Fibroblast of the conjunctiva (primary cell): Measurements from ENCODE around the gene TNRC6A.
"Not testable (repeated sequence)": the region's sequence is repeated elsewhere in the genome, so short reads cannot be mapped to it uniquely, and the experiment has no call there.

Experiments
- DNase-seq: peaks from one replicate; pipeline ENCODE4 v3.0.0-alpha.2; 2010; ENCODE audit warnings: low read depth

The TNRC6A gene

GRCh38 chr16:24728011-24728410, 1.4 kb upstream of the TNRC6A start:
- no peak for DNase-seq

DNA sequence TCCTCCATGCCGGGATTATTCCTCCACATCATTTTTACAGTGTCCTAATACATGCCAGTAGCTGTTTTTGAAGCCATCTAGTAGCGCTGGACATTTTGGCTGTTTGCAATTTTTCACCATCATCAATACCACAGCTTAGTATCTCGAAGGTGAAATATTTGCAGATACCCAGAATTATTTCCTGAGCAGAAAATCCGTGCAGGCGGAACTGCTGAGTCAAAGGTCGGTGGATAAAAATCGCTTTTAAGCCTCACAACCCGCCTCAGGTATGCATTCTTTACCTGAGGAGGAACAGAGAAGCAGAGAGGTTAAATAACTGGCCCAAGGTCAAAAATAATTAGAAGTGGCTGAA, 584 bp upstream of the TNRC6A start:
- no peak for DNase-seq

DNA sequence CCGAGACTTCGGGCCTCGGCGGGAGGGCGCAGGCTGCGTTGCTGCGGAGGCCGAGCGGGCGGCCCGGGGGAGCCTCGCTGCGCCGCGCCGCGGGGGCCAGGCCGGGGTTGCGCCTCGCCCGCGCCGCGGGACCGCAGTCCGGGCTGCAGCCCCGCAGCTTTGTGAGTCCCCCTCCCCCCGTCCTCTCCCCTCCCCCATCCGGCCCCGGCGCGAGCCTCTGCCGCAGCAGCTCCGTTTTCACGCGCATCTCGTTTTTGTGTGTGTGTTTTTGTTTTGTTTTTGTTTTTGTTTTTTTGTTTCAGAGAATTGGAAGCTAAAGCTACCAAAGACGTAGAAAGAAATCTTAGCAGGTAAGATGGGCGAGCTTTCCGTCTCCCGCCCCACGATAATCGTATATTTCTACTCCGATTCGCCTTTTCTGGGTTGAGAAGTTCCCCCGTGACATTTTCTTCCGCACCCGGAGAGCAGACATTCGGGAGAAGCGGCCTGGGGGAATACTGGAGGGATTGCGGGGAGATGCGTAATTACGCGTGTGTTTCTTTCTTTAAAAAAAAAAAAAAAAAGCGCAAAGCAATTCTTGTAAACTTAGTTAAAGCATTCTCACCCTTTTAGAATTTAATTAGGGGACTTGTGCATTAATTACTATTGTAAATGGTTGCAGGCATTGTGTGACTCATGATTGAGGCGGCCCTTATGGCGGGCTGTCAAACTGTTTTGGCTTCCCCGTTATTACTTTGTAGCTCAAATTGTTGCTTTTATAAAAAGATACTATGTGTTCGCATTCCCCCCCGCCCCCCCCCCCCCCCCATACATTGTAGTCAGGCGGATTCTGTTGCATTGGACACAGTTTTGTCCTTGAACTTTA, 732 bp downstream of the TNRC6A start:
- DNase-seq = no peak

DNA sequence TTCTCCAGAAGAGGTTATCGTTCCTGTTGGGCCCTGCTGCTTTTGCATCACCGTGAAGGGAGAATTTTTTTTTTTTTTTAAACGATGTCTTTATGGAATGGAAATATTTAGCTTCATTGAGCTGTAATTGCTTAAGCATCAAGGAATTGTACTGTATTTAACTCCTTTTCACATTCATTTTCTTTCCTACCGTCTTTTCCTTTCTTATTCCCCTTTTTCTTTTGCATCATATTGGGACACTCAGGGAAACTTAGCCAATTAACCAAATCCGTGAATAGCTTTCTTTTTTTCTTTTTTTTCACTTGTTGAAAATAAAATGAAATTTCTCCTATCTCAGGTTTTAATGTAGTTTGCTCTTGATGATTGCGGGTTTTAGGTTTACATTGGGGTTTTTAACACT, 1.5 kb downstream of the TNRC6A start:
- no peak for DNase-seq

DNA sequence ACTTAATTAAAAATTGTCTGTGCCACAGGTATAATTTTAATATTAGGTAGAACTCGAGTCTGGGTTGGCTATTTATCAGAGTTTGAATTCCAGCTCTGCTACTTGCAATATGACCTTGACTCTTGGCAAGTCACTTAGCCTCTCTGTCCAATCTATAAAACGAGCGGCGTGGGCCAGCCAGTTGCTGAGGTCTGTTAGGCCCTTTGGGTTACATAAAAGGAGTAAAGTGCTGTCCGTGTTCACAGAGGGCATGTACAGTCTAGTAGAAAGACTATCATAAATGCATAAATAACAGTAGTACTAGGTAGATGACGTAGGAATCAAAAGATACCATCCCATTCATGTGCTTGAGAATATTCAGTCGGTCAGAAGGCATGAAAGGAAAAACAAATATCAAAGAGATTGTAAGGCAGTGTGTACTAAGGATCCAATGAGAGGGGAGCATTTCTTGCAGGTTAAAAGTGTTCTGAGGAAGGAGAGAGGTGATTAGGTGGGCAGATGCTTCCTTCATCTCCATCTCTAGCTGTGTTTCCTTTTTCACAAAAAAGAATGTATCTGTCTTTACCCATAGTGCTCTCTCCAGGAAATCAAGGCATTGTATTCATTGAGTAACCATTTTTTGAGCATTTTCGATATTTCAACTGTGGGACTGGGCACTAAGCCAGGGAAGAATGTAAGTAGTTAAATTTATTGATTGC, 2.4 kb downstream of the TNRC6A start:
- no peak for DNase-seq

GRCh38 chr16:24734382-24734781, 4.9 kb downstream of the TNRC6A start:
- no peak for DNase-seq

DNA sequence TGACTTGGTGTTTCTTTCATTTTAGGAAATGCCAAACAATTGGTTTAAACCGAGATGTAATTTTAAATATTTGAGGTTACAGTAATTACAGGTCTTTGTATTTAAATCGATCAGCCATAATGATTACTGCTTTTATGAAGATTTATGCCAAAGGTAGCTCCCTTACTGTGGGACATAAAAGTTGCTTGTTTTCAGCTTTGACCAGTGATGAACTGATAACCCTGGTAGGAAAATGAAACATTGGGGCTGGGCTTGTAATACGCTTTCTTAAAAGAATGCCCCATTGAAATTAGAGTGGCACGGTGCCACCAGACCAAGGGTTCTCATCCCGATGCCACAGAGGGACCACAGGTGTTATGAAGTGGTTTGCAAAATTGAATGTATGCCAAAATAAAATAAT, 7.3 kb downstream of the TNRC6A start:
- no peak for DNase-seq

- DNase-seq = peak; percentile 31
These were observed 8.0 kb downstream of the TNRC6A start for GRCh38 chr16:24737391-24737871.

- no peak for DNase-seq
These were observed 8.6 kb downstream of the TNRC6A start for GRCh38 chr16:24737916-24738594.

DNA sequence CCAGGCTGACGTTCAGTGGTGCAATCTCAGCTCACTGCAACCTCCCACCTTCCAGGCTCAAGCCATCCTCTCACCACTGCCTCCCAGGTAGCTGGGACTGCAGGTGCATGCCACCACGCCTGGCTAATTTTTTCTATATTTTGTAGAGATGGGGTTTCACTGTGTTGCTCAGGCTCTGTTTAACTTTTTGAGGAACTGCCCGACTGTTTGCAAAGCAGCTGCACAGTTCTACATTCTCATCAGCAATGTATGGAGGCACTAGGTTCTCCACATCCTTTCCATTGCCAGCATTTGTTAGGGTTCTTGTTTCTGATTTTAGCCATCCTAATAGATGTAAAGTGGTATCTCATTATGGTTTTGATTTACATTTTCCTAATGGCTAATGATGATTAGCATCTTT, 9.4 kb downstream of the TNRC6A start:
- DNase-seq = no peak

DNA sequence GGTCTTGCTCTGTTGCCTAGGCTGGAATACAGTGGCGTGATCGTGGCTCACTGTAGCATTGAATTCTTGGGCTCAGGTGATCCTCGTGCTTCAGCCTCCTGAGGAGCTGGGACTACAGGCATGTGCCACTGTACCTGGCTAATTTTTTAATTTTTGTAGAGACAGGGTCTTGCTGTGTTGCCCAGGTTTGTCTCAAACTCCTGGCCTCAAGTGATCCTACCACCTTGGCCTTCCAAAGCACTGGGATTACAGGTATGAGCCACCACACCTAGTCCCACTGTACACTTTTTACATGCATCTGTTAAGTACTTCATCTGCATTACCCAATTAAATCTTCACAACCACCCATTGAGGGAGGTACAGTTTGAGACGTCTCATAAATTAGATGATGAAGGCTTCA, 12.4 kb downstream of the TNRC6A start:
- DNase-seq = no peak

- DNase-seq = not testable (repeated sequence)
These were observed 13.2 kb downstream of the TNRC6A start for GRCh38 chr16:24742610-24743009.

- DNase-seq = no peak
These were observed 15.9 kb downstream of the TNRC6A start for GRCh38 chr16:24745391-24745790.

DNA sequence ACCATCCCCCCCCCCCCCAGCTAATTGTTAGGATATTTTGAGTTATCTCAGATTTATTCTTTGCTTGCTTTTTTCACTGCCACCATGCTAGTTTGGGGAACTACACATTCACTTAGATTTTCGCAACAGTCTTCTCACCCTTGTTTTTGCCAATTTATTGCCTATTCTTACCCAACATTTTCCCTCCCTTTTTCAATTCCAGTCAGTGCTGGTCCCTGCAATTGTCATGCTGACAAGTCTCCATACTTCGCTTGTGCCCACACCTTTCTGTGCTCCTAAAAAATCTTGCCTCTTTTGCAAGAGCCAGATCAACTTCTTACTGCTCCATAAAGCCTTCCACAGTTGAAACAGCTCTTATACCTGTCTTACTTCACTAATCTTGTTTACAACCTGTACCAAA, 16.3 kb downstream of the TNRC6A start:
- no peak for DNase-seq

DNA sequence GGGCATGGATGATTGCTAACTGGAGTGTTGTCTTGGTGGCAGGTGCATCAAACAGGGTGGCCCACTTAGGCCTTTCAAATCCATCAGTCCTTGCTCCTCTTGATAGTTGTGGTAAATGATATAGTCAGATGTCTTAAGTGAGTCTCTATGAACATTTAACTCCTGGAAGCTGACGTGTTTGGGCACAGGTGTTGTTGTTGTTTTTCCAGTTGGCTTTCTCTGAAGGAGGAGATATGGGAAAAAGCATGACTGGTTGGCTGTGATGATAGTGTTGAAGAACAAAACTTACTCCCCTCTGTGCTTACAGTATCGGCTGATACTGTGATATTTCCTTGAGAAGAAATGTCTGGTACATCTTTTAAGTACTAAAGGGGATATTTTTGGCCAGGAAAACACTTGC, 18.0 kb downstream of the TNRC6A start:
- no peak for DNase-seq

DNA sequence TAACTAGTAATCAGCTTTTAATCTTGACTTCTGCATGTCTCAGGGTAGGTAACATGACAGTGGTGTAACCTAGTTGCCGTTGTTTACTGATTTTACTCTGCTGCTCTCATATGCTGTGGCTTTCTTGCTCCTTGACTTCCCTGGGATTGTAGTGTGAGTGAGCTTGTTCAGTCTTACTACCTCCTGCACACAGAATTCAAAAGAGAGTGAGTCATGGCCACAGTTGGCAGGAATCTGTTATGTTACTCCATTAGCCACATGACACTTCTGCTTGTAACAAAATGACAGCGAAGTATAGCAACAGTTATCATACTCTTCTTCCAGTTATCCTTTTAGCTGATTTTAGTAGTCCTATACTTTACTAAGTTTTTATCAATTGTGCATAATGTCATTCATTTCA, 18.8 kb downstream of the TNRC6A start:
- DNase-seq = peak; percentile 76

- no peak for DNase-seq
These were observed 19.9 kb downstream of the TNRC6A start for GRCh38 chr16:24749310-24749709.

DNA sequence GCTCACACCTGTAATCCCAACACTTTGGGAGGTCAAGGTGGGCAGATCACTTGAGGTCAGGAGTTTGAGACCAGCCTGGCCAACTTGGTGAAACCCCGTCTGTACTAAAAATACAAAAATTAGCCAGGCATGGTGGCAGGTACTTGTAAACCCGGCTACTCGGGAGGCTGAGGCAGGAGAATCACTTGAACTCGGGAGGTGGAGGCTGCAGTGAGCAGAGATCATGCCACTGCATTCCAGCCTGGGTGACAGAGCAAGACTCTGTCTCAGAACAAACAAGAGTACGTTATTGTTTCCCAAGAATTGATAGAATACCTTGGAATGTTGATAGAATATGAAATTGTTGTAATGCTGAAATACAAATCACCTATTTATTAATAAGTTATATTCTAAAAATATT, 20.4 kb downstream of the TNRC6A start:
- DNase-seq = not testable (repeated sequence)

GRCh38 chr16:24753000-24753399, 23.5 kb downstream of the TNRC6A start:
- no peak for DNase-seq

GRCh38 chr16:24753437-24753836, 24.0 kb downstream of the TNRC6A start:
- no peak for DNase-seq

DNA sequence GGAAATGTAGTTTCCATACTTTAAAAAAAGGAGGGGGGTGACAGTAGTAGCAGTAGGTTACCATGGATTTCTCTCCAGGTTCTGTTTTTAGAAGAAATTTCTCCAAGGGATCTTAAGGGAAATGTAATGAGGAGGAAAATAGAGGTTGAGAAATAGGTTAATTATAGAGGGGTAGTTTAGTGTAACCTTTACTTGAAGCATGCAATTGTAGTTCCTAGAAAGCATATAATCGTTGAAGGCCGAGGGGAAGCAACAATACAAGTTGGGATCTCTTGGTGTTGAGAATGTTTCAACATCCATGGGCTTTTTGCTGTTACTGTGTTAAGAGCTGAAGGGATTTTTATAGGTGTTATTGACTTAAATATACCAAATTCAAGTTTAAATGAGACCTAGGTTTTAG, 25.1 kb downstream of the TNRC6A start:
- DNase-seq = no peak

GRCh38 chr16:24755201-24755874, 25.9 kb downstream of the TNRC6A start:
- DNase-seq = no peak
